ENCODE measurements around the gene NWD2.

GRCh38 chr4:37258221-37258620, 13.7 kb downstream of the NWD2 start:
- TF ChIP-seq, protein P1, sequence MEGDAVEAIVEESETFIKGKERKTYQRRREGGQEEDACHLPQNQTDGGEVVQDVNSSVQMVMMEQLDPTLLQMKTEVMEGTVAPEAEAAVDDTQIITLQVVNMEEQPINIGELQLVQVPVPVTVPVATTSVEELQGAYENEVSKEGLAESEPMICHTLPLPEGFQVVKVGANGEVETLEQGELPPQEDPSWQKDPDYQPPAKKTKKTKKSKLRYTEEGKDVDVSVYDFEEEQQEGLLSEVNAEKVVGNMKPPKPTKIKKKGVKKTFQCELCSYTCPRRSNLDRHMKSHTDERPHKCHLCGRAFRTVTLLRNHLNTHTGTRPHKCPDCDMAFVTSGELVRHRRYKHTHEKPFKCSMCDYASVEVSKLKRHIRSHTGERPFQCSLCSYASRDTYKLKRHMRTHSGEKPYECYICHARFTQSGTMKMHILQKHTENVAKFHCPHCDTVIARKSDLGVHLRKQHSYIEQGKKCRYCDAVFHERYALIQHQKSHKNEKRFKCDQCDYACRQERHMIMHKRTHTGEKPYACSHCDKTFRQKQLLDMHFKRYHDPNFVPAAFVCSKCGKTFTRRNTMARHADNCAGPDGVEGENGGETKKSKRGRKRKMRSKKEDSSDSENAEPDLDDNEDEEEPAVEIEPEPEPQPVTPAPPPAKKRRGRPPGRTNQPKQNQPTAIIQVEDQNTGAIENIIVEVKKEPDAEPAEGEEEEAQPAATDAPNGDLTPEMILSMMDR (IDR thresholded peaks at IDR 0.05): no peak
- no peak for TF ChIP-seq POLR2A (IDR thresholded peaks at IDR 0.05)
- no peak for TF ChIP-seq POLR2AphosphoS5 (IDR thresholded peaks at IDR 0.05)
